Hepatocyte (in vitro differentiated cells): Measurements from ENCODE around the gene NUP37. TPM values are rescaled to one million over a fixed set of nuclear protein-coding genes. Genes with fewer than 3 reads are reported as not detected.
"Not testable (repeated sequence)": the region's sequence is repeated elsewhere in the genome, so short reads cannot be mapped to it uniquely, and the experiment has no call there.

Experiments
- DNase-seq: peaks from one replicate; pipeline ENCODE4 v3.0.0-alpha.2; 2016; ENCODE audit warnings: low spot score
- H2AFZ ChIP-seq: fragments of 200-600 bp; sonication (generic); 2 replicates; pipeline ENCODE4 v1.6.0; 2016; ENCODE audit warnings: antibody characterized with exemption, mild to moderate bottlenecking
- H3K27ac ChIP-seq: fragments of 200-600 bp; sonication (generic); 2 replicates; pipeline ENCODE4 v1.5.1; 2016; ENCODE audit warnings: mild to moderate bottlenecking
- H3K27me3 ChIP-seq: fragments of 200-600 bp; sonication (generic); 2 replicates; pipeline ENCODE4 v1.6.1; 2016
- H3K36me3 ChIP-seq: fragments of 200-600 bp; sonication (generic); replicated peaks from 2 replicates; pipeline ENCODE4 v1.5.1; 2016; ENCODE audit warnings: low read depth; ENCODE audit not compliant: insufficient read depth
- H3K4me1 ChIP-seq: fragments of 200-600 bp; sonication (generic); 2 replicates; pipeline ENCODE4 v1.5.1; 2016; ENCODE audit warnings: mild to moderate bottlenecking, moderate library complexity; ENCODE audit not compliant: insufficient read depth
- H3K4me2 ChIP-seq: fragments of 200-600 bp; sonication (generic); 2 replicates; pipeline ENCODE4 v1.6.0; 2016
- H3K4me3 ChIP-seq: fragments of 200-600 bp; sonication (generic); 2 replicates; pipeline ENCODE4 v1.5.1; 2016; ENCODE audit warnings: mild to moderate bottlenecking
- H3K79me2 ChIP-seq: fragments of 200-600 bp; sonication (generic); 2 replicates; pipeline ENCODE4 v1.6.0; 2017; ENCODE audit warnings: mild to moderate bottlenecking
- H3K9me2 ChIP-seq: fragments of 200-600 bp; sonication (generic); replicated peaks from 2 replicates; pipeline ENCODE4 v1.6.0; 2017; ENCODE audit warnings: mild to moderate bottlenecking; ENCODE audit not compliant: insufficient read depth
- H3K9me3 ChIP-seq: fragments of 200-600 bp; sonication (generic); 2 replicates; pipeline ENCODE4 v1.5.1; 2016; ENCODE audit warnings: low read depth, mild to moderate bottlenecking
- H4K20me1 ChIP-seq: fragments of 200-600 bp; sonication (generic); 2 replicates; pipeline ENCODE4 v1.6.0; 2016; ENCODE audit warnings: mild to moderate bottlenecking; ENCODE audit not compliant: insufficient read depth, poor library complexity, severe bottlenecking
- CTCF ChIP-seq: fragments of 200-600 bp; sonication (generic); IDR thresholded peaks from 2 replicates; pipeline ENCODE4 v1.5.1; 2016; ENCODE audit warnings: antibody characterized with exemption, mild to moderate bottlenecking; ENCODE audit not compliant: poor library complexity
- EZH2 ChIP-seq: fragments of 200-600 bp; sonication (generic); IDR thresholded peaks from 2 replicates; pipeline ENCODE4 v1.6.1; 2016; ENCODE audit warnings: antibody characterized with exemption, mild to moderate bottlenecking, borderline replicate concordance
- EZH2phosphoT487 ChIP-seq: fragments of 200-600 bp; sonication (generic); IDR thresholded peaks from one replicate; pipeline ENCODE4 v1.6.1; 2018; ENCODE audit warnings: antibody characterized with exemption, mild to moderate bottlenecking, low read depth, moderate library complexity; ENCODE audit not compliant: unreplicated experiment, severe bottlenecking
- WGBS: methylation state at CpG from one replicate; pipeline ENCODE4 v1.1.6; 2016; ENCODE audit warnings: low lambda C conversion rate; ENCODE audit errors: missing lambda C conversion rate; 5-methylcytosine and 5-hydroxymethylcytosine counted together
- polyA plus RNA-seq: library from polyadenylated mRNA; unstranded; fragments of >200 nt; fragmentation: Nextera tagmentation; extraction: Ambion mirVana; gene quantifications from 2 replicates; pipeline ENCODE4 v1.2.1, GENCODE V29; 2016
- total RNA-seq: library from RNA; depleted of rRNA; stranded (reverse); fragments of >200 nt; gene quantifications from 2 replicates; pipeline ENCODE4 v1.2.3, GENCODE V29; 2014

Gene NUP37
- total and polyA plus RNA-seq, 2 experiments from 2014 or later, result 26.7 to 37.3 TPM

DNA sequence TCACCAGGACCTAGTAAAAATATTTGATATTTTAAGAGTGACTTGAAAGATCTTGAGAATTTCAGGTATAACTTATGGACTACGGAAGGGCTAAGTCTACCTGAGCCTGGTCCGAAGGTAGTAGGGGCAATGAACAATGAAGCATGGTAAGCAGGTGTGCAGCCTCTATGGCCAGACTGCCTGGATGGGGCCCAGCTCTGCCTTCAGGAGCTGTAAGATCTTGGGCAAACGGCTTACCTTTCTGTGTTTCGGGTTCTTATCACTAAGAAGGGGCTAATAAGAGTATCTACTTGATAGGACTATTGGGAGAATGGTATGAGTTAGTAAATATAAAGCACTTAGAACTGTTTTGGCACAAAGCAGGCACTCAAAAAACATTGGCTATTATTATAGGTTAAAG lies 39.1 kb downstream of the NUP37 start:
- H3K27me3 ChIP-seq, result no peaks in the 10 kb centered on the region
- no peak overlapping the region for H2AFZ ChIP-seq
- no peak for DNase-seq
- H3K79me2 ChIP-seq, result no peaks in the 10 kb centered on the region
- no peak overlapping the region for H3K27ac ChIP-seq
- H3K9me3 ChIP-seq, result no peaks in the 10 kb centered on the region
- 89% methylated on average over 4 of the region's 4 CpGs for WGBS
- no peaks in the 10 kb centered on the region for H3K9me2 ChIP-seq
- no peaks in the 10 kb centered on the region for H3K4me1 ChIP-seq
- H3K36me3 ChIP-seq, result no peaks in the 10 kb centered on the region
- TF ChIP-seq EZH2 (no peak), EZH2phosphoT487 (no peak), CTCF (no peak)
- H3K4me2 ChIP-seq, result no peak overlapping the region
- no peaks in the 10 kb centered on the region for H4K20me1 ChIP-seq
- H3K4me3 ChIP-seq, result no peak overlapping the region

DNA sequence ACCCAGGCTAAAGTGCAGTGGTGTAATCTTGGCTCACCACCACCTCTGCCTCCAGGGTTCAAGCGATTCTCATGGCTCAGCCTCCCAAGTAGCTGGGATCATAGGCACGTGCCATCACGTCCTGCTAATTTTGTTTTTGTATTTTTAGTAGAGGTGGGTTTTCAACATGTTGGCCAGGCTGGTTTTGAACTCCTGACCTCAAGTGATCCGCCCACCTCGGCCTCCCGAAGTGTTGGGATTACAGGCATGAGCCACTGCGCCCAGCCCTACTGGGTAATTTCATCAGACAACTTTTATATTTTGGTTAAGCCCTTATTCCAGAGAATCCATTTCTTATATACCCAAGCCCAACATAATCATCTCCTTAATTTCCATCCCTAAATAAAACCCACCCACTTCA lies 47.8 kb downstream of the NUP37 start:
- not testable (repeated sequence) for H2AFZ ChIP-seq, H3K4me3 ChIP-seq, H3K27ac ChIP-seq, H3K4me2 ChIP-seq, H3K4me1 ChIP-seq, H3K9me3 ChIP-seq, H3K79me2 ChIP-seq, DNase-seq, H3K36me3 ChIP-seq, H3K27me3 ChIP-seq, H3K9me2 ChIP-seq, H4K20me1 ChIP-seq
- WGBS, result 96% methylated on average over 7 of the region's 7 CpGs

DNA sequence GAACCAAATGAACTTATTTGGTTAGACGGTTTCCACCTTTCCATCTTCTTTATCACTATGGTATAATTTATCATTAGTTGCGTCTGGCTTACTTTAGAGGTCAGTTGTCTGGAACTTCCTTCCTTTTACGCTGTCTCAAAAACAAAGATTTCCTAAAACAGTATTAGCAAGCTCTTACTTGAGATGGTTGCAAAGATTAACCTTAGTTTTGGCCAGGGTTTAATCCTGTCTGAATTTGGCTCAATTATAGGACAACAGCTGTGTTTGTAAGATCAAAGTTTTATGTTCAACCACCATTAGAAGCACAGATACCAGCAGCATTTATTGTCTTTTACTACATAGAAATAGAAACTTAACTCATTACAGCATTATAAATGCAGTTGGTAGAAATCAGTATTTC lies 50.2 kb downstream of the NUP37 start:
- H3K27ac ChIP-seq, result no peak overlapping the region
- no peak overlapping the region for H3K4me3 ChIP-seq
- no peaks in the 10 kb centered on the region for H3K9me3 ChIP-seq
- no peaks in the 10 kb centered on the region for H3K79me2 ChIP-seq
- H3K27me3 ChIP-seq, result no peaks in the 10 kb centered on the region
- H4K20me1 ChIP-seq, result no peaks in the 10 kb centered on the region
- H3K4me2 ChIP-seq, result no peak overlapping the region
- no peaks in the 10 kb centered on the region for H3K4me1 ChIP-seq
- TF ChIP-seq EZH2, result no peak
- WGBS, result 69% methylated on average over 3 of the region's 3 CpGs
- H2AFZ ChIP-seq, result no peak overlapping the region
- DNase-seq, result no peak
- no peaks in the 10 kb centered on the region for H3K9me2 ChIP-seq
- H3K36me3 ChIP-seq, result no peaks in the 10 kb centered on the region

GRCh38 chr12:102067574-102068258 lies 52.2 kb downstream of the NUP37 start:
- no peaks in the 10 kb centered on the region for H4K20me1 ChIP-seq
- no peaks in the 10 kb centered on the region for H3K36me3 ChIP-seq
- no peaks in the 10 kb centered on the region for H3K9me3 ChIP-seq
- no peaks in the 10 kb centered on the region for H3K9me2 ChIP-seq
- no peak overlapping the region for H3K4me3 ChIP-seq
- 71% methylated on average over 5 of the region's 5 CpGs for WGBS
- no peak overlapping the region for H3K27ac ChIP-seq
- no peaks in the 10 kb centered on the region for H3K4me1 ChIP-seq
- H3K4me2 ChIP-seq, result no peak overlapping the region
- no peak overlapping the region for H2AFZ ChIP-seq
- H3K79me2 ChIP-seq, result no peaks in the 10 kb centered on the region
- TF ChIP-seq CTCF, result no peak
- no peak for TF ChIP-seq EZH2phosphoT487
- TF ChIP-seq EZH2, result no peak
- DNase-seq, result no peak
- no peaks in the 10 kb centered on the region for H3K27me3 ChIP-seq
